GM18517 (cell line): ENCODE results near the gene ANKRD9.
A peak's percentile ranks its signal among the peaks of the same experiment; 100 is the strongest.
"Not testable (repeated sequence)": the region's sequence is repeated elsewhere in the genome, so short reads cannot be mapped to it uniquely, and the experiment has no call there.

Experiments used
- ATAC-seq: cut with Tn5 transposase; IDR thresholded peaks from one replicate; pipeline ENCODE4 v1.9.1; 2021; ENCODE audit warnings: mild to moderate bottlenecking, moderate library complexity; ENCODE audit not compliant: unreplicated experiment

ANKRD9 gene, protein sequence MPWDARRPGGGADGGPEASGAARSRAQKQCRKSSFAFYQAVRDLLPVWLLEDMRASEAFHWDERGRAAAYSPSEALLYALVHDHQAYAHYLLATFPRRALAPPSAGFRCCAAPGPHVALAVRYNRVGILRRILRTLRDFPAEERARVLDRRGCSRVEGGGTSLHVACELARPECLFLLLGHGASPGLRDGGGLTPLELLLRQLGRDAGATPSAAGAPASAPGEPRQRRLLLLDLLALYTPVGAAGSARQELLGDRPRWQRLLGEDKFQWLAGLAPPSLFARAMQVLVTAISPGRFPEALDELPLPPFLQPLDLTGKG

DNA sequence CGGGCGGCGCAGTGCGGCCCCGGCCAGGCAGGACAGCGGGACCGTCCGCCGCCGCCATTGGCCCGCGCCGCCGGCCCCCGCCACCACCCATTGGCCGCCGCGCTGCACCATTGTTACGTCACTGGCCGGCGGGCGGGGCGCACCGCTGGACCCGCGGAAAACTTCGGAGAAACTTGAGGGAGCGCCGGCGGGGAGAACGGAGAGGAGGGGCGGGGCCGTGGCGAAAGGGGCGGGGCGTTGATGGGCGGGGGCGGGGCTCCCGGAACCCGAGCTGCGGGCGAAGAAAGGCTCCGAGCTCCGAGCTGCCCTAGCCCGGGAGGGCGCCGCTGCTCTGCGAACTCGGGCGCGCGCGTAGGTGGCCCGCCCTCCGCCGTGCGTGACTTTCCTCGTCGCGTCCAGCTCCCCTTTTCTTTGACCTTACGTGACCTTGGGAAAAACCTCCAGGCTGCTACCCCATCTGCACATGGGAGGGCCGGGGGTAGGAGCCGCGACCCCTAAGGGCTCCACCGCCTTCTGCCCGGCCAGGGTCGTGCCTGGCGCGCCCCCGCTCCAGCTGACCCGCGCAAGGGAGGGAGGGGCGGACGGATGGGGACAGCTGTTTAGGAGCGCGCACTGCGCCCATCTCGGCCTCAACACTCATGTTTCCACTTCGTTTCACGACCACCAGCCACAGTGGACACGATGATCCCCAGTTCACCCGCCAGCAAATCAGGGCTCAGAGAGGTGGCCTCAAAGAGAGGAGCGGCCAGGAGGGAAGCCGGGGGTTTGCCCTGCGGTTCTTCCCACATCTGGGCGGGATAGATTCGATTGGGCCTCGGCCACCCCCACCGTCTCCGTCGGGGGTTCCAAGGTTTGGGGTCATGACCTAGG, at the start of gene ANKRD9:
TSS of gene ANKRD9 (minus strand) at position 31 of the 870 bp plus-strand sequence. CDS start 1,887 bp downstream, outside the sequence.
- peak; percentile 78 for ATAC-seq

DNA sequence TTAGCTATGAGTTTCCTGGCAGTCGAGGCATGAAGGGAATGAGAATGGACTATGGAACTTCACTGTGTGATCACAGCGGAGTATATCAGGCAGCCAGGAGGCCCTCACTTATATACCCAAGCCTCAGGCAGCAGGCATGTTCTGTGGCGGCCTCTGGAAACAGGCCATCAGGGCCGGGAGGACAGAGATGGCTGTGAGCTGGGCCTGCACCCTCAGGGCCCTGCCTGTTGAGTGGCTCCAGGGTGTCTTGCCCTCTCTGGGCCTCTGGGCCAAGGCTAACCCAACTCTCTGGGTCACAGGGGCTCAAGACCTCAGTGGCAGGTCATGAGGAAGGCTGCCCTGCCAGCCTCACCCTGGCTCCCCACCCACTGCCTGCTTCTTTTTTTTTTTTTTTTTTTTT, 49.0 kb upstream of the ANKRD9 start:
- no peak for ATAC-seq

DNA sequence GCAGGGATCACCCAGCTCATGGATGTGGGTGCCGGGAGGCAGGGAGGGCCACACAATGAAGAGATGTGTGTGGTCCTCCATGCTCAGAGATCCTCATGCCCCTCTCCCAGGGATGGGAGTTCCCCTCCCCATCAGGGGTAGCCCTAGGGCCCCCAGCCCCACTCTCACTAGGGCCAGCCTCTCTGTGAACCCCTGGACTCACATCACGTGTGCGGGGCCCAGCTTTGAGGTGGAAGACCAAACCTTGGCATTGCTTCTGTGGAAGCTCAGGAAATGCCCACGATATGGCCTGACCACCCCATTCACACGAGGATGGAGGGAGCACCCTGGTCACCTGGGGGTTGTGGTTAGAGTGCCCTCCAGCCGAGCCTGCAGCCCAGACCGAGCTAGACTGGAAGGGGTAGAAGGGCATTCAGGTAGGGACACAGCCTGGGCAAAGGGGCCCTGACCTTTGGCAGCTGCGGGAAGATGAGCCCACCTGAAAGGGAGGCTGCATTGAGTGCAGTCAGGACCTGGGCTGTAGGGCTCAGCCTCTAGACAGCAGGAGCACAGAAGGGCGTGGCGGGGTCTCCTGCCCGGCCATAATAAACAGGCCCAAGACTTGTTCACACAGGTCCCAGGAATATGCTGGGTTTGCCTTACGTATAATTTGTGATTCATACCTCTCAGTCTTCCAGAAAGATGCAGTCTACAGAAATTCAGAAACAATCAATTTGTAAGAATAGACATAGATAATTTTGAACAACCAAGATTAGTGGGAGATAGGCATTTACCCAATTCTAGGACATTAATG, 48.1 kb upstream of the ANKRD9 start:
- no peak for ATAC-seq

DNA sequence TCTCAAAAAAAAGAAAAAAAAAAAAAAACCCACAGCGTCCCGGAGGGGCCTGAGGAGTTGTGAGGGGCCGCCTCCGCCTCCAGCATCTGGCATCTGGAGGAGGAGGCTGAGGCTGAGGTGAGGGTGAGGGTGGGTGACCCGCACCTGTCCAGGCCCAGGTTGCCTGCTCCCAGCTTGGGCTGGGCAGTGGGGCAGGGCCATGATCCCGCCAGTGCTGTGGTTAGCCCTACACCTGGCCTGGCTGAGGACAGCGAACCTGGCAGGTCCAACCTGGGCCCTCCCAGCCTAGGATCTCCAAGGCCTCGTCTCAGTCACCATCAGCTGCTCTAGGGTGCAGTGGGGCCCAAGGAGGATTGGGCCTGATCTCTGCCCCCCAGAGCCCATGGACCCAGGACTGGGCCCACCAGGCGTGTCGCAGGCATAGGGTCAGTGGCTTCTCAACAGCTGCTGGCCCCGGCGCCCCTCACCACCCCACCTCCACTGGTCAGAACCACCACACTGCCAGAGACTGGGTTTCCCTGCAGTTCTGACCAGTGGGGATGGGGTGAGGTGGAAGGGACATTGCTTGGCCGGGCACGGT, 46.6 kb upstream of the ANKRD9 start:
- ATAC-seq, result no peak

DNA sequence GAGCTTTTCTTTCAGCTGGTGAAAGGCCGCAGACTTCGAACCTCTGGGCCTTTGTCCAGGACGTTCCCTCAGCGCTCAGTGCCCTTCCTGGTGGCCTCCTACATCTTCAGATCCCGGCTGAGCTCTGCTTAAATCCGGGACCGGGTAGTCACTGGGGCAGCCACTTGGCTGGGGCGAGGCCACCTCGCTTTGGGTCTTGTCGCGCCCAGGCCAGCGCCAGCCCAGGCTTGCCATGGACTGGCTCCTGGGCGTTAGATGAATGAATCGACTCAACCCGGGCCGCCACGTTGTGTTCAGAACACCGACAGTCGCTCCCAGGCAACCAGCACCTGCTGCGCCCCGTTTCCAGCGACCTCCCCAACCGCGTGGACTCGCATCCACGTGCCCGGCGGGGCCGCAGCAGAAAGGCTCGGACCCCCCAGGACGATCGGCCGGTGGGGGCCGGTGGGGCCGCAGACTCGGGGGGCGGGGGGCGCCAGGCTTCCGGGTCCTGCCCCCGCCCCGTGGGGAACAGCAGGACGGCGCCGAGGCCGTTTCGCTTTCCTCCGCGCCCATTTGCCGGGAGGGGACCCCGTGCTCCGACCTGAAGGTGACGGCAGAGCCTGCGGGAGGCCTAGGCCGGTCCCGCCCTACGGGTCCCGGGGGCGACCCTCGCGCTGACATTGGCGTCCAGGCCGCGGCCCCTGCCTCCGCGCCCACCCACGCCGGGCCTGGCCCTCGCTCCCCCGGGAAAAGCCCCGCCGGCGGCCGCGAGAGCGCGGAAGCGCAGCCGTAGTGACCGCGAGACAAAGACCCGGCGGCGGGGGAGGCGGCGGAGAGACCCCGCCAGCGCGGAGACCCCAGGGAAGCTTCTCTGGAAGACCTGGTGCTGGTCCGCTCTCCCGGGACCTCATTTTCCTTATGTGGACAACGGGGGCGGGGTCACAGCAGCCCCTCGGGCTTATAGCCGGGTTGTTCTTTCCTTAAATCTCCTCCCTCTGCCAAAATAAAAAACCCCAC, 45.5 kb upstream of the ANKRD9 start:
- no peak for ATAC-seq

DNA sequence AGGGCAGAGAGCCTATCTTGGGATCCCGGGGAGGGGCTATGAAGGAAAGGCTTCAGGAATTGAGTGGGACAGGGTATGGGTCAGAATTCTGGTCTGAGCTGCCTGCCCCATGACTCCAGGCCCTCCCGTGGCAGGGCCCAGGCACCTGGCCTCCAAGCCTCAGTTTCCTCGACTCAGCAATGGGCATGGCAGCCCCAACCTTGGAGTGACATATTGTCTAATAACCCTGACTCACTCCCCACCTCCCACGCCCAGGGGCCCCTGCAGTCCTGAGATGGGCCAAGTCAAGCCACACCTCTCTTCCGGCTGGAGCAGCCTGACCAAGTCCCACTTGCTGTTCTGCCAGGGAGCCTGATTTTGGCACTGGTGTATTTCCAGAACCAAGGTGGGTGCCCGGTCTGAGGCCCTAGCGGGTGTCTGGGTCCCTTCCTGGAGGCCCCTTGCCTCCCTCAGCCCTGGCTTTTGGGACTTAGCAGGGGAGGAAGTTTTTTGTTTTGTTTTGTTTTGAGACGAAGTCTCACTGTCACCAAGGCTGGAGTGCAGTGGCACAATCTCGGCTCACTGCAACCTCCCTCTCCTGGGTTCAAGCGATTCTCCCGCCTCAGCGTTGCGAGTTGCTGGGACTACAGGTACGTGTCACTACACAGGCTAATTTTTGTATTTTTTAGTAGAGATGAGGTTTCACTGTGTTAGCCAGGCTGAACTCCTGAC, 42.6 kb upstream of the ANKRD9 start:
- ATAC-seq, result no peak

DNA sequence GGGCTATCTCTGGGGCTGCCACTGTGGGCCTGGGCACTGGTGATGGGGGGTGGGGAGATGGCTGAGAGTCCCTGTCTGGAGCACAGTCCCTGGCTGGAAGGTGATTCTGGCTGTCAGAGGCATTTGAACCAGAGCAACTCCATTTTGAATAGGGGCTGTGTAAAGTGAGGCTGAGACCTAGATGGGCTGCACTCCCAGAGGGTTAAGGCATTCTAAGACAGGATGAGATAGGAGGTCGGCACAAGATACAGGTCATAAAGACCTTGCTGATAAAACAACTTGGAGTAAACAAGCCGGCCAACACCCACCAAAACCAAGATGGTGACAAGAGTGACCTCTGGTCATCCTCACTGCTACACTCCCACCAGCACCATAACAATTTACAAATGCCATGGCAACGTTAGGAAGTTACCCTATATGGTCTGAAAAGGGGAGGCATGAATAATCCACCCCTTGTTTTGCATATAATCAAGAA, 41.4 kb upstream of the ANKRD9 start:
- ATAC-seq, result not testable (repeated sequence)

DNA sequence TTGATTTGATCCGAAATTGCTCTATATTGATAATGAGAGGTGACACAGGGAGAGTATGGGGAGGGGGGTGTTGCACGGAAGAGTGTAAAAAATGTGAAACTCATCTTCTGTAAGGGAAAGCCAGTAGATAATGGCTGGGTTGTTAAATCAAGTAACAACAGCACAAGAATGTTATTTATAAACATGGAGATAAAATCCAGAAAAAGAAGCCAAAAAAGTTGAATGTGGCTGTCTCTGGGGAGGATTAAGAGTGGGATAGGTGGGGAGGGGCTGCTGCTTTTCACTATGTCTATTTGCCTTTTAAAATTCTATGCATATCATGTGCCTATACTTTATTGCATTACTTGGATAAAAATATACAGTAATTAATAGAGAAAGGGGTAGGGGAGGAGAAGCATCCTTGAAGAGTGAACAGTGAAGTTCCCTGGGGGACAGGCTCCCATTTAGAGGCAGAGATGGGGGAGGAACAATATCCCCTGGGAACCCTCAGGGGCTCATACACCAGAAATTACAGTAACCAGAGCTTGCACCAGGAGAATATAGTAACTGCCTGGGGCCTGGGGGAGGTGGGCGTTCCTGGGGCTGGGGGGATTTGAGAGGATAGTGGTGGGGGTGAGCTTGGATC, 39.2 kb upstream of the ANKRD9 start:
- no peak for ATAC-seq

DNA sequence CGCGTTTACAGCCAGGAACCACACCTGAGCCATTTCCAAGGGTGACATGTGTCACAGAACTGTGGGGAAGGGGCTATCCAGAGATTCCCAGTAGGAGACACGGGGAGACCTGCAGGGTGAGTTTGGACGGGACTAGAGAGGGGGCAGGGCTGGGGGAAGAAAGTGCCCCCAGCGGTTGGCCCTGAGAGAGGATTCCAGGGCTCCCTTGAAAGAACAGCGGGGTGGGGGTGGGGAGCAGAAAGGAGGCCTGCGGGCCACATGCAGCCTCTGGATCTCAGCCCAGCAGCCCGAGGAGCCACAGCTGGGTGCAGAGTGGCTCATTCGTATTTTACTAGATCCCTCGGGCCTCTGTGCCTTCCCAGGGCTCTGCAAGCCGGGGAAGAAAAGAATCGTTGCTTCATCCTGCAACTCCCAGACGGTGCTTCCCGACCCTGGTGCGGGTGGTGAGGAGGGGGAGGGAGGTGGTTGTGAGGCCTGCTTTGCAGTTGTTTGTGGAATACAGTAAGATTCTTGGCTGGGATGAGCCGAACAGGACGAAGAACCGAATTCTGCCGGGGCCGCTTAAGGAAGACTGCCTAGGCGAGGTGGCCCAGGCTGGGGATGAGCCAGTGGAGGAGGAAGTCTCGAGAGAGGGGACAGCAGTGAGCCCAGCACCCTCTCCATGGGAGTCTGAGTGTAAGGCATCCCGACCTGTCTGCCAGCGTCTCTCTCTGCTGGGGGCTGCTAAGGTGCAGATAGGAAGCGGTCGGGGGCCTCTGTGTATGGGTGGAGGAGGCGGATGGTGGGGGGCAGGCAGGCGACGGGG, 36.1 kb upstream of the ANKRD9 start:
- no peak for ATAC-seq

DNA sequence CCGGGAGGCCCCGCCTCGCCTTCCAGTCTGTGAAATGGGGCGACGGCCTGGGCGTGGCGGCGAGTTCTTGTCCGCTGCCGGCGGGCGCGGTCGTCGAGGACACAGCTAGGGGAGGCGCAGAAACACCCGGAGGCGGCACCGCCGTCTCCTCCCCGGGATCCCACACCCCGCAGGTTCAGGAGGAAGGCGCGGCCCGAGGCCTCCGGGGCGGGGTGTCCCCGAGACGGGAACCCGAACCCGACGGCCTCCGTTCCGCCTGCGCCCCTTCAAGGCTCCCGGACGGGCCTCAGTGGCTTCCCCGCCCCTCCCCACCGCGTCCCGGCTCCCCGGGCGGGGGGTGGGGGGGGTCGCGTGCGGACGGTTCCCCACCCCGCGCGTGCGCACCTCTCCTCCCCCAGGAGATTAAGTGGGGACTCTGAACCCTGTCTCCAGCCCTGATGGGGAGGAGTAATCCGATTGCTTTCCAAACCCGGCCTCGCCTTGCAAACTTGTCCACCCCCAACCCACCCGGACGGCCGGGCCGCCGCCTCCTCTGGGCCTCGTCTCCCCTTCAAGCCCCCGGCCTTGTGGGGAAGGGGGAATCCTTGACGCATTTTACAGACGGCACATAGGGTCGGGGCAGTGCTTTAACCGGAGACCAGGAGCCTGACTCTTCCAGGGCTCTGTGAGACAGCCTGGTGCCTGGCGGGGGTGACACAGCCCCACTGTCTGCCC, 35.3 kb upstream of the ANKRD9 start:
- no peak for ATAC-seq

DNA sequence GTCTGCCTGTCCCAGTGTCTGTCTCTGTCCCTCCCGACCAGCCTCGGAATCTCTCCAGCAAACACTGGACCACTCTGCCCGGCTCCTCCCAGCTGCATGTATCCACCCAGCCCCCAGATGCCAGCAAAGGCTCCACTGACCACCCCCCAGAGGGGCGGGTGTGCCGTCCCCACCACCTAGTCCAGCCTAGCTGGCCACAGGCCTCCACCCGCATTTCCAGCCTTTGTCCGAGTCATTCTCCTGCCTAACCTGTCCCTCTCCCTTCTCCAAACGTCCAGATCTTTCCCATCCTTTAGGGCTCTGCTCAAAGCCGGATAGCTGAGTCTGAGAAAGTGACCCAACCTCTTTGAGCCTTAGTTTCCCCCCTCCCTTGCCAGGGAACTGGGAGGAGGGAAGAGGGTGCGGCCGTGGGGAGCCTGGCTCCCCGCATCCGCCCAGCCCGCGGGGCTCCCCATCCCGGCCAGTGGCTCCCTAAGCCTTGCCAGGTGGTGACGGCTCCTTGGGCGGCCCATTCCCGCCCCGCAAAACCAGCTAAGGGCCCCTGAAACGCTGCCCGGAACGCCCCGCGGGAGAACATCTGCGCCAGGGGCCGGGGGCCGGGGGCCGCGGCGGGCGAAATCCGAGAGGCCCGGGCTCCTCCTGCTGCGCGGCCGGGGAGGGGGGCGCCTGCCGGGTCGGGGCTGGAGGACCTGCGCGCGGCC, 34.6 kb upstream of the ANKRD9 start:
- ATAC-seq, result no peak

DNA sequence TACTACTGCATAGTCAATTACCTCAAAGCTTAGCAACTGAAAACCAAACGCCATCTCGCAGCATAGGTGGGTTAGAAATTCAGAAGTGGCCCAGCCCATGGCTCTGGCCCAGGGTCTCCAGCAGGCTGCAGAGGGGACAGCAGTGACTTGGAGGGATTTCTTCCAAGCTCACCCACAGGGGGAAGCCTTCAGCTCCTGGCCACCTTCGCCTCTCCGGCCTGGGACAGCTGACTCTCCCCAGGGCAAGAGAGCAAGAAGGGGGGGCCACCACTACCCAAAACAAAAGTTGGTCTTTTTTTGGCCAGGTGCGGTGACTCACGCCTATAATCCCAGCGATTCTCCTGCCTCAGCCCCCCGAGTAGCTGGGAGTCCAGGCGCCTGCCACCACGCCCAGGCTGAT, 32.2 kb upstream of the ANKRD9 start:
- no peak for ATAC-seq

DNA sequence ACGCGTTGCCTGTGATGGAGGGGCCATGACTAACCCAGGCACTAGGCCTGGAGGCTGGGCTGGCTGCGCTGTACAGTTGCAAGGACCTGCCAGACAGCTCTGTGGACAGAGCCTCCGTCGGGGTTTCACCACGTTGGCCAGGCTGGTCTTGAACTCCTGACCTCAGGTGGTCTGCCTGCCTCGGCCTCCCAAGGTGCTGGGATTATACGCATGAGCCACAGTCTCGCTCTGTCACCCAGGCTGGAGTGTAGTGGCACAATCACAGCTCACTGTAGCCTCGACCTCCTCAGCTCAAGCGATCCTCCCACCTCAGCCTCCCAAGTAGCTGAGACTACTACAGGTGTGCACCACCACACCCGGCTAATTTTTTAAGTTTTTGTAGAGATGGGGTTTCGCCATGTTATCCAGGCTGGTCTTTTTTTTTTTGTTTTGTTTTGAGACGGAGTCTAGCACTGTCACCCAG, 31.5 kb upstream of the ANKRD9 start:
- ATAC-seq, result not testable (repeated sequence)

DNA sequence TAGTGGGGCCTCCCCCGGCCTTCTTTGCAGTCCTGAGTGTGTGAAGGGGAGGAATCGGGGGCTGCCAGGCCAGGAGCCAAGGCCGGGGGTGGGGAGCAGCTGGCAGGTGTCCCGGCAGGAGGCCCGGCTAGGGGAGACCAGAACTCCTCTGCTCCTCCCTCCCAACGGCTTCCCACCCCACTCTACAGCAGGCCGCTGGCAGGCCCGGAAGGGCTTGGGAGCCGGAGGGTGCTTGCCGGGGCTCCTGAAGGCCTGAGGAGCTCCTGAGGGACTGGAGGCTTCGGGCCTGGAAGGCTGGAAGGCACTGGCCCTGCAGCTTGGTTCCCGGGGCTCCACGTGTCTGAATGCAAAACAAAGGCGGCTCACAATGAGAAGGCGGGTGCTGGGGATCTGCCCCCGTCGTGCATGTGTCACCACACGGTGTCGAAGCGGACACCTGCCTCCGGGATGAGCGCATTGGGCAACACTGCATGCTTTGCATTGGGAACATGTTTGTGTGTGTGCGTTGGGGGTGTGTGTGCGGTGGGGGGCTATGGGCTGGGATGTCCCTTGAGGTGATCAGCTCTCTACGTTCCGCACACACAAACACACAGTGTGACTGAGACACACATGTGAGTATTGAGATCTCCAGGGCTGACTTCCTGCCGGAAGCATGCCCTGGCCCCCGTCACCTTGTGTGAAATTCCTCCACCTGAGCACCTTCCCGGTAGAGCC, 30.9 kb upstream of the ANKRD9 start:
- ATAC-seq, result no peak

DNA sequence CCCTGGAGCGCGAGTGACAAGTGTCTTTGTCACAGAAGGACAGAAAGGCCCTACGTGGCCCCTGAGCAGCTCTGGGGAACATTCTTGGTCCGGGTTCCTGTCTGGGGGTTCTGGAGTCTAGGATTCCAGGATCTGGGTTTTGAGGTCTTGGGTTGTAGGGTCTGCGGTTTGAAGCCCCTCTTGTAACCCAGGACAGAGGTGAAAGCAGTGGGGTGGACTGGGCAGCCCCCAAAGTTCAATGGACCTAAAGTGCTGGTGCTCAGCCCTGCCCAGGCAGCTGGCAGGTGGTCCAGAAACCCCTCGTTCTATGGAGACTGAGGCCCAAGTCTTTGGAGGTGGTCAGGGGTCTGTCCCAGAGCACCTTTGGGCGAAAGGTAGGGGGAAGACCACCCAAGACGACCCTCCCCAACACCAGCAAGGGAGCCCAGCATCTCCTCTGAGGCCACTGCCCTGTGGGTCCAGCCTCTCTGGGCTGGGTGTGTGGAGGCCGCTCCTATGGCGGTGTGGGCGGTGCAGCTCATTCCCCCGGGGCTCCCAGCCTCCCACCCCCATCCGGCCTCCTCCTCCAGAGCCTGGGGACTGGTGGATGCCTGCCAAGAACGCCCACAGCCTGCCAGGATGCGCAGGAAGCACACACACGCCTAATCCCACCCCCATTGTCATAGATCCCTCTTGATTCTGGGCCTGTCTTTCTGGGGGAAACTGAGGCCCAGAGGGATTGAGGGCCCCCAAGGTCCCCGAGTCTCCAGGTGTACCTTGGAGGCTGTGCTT, 30.2 kb upstream of the ANKRD9 start:
- no peak for ATAC-seq
